Measurements from ENCODE around the gene OLFML3.
"Not testable (repeated sequence)": the region's sequence is repeated elsewhere in the genome, so short reads cannot be mapped to it uniquely, and the experiment has no call there.

The OLFML3 gene

GRCh38 chr1:114010433-114011184 lies 31.3 kb downstream of the OLFML3 start:
- no peaks in the 10 kb centered on the region for H3K9me3 ChIP-seq (ENCODE audit: insufficient read depth, low read depth, low read length)
- no peak overlapping the region for H3K9ac ChIP-seq (ENCODE audit: low read depth, low read length)
- peaks cover 13% of the 10 kb centered on the region; the same call in 1 of the 2 replicates for H3K4me1 ChIP-seq (ENCODE audit: insufficient read depth, low read length)
- H3K27ac ChIP-seq (ENCODE audit: low read length): no peak overlapping the region
- no peak overlapping the region for H3K4me3 ChIP-seq (ENCODE audit: low read length)
- H3K27me3 ChIP-seq (ENCODE audit: insufficient read depth, low read length): no peaks in the 10 kb centered on the region
- no peaks in the 10 kb centered on the region for H3K36me3 ChIP-seq (ENCODE audit: insufficient read depth, low read depth, low read length)

GRCh38 chr1:114011796-114012195 lies 32.5 kb downstream of the OLFML3 start:
- no peaks in the 10 kb centered on the region for H3K27me3 ChIP-seq (ENCODE audit: insufficient read depth, low read length)
- H3K9me3 ChIP-seq (ENCODE audit: insufficient read depth, low read depth, low read length): no peaks in the 10 kb centered on the region
- H3K36me3 ChIP-seq (ENCODE audit: insufficient read depth, low read depth, low read length): no peaks in the 10 kb centered on the region
- H3K27ac ChIP-seq (ENCODE audit: low read length): no peak overlapping the region
- H3K9ac ChIP-seq (ENCODE audit: low read depth, low read length): no peak overlapping the region
- H3K4me3 ChIP-seq (ENCODE audit: low read length): no peak overlapping the region
- H3K4me1 ChIP-seq (ENCODE audit: insufficient read depth, low read length): peaks cover 13% of the 10 kb centered on the region; the same call in 1 of the 2 replicates

- no peak overlapping the region for H3K27ac ChIP-seq (ENCODE audit: low read length)
These were observed 35.8 kb downstream of the OLFML3 start for GRCh38 chr1:114015075-114015474.

GRCh38 chr1:114019724-114020123 lies 40.5 kb downstream of the OLFML3 start:
- H3K4me3 ChIP-seq (ENCODE audit: low read length); H3K9ac ChIP-seq (ENCODE audit: low read depth, low read length); H3K27ac ChIP-seq (ENCODE audit: low read length); H3K27me3 ChIP-seq (ENCODE audit: insufficient read depth, low read length); H3K36me3 ChIP-seq (ENCODE audit: insufficient read depth, low read depth, low read length): not testable (repeated sequence)
- Histone ChIP-seq H3K4me1 (ENCODE audit: insufficient read depth, low read length) (peaks cover 22% of the 10 kb centered on the region; the same call in 1 of the 2 replicates), H3K9me3 (ENCODE audit: insufficient read depth, low read depth, low read length) (peaks cover 15% of the 10 kb centered on the region; the same call in 1 of the 2 replicates)

More at GRCh38 chr1:114015075-114015474, 35.8 kb downstream of the OLFML3 start:
- Histone ChIP-seq H3K36me3 (ENCODE audit: insufficient read depth, low read depth, low read length) (no peaks in the 10 kb centered on the region; the same call in 1 of the 2 replicates), H3K27me3 (ENCODE audit: insufficient read depth, low read length) (no peaks in the 10 kb centered on the region), H3K9me3 (ENCODE audit: insufficient read depth, low read depth, low read length) (peaks cover 12% of the 10 kb centered on the region; the same call in 1 of the 2 replicates), H3K4me3 (ENCODE audit: low read length) (no peak overlapping the region), H3K9ac (ENCODE audit: low read depth, low read length) (no peak overlapping the region), H3K4me1 (ENCODE audit: insufficient read depth, low read length) (0 out of 2 replicates have a peak, but pooled peaks cover 2% of the 10 kb centered on the region)

- no peak overlapping the region for H3K4me3 ChIP-seq (ENCODE audit: low read length)
- H3K36me3 ChIP-seq (ENCODE audit: insufficient read depth, low read depth, low read length): no peaks in the 10 kb centered on the region; the same call in 1 of the 2 replicates
- H3K9ac ChIP-seq (ENCODE audit: low read depth, low read length): no peak overlapping the region
- no peak overlapping the region for H3K27ac ChIP-seq (ENCODE audit: low read length)
- H3K9me3 ChIP-seq (ENCODE audit: insufficient read depth, low read depth, low read length): peaks cover 15% of the 10 kb centered on the region; the same call in 1 of the 2 replicates
- H3K4me1 ChIP-seq (ENCODE audit: insufficient read depth, low read length): peaks cover 23% of the 10 kb centered on the region; the same call in 1 of the 2 replicates
- no peaks in the 10 kb centered on the region for H3K27me3 ChIP-seq (ENCODE audit: insufficient read depth, low read length)
These were observed 42.4 kb downstream of the OLFML3 start for GRCh38 chr1:114021665-114022099.

- H3K4me3 ChIP-seq (ENCODE audit: low read length): no peak overlapping the region
- H3K27me3 ChIP-seq (ENCODE audit: insufficient read depth, low read length): no peaks in the 10 kb centered on the region
- H3K27ac ChIP-seq (ENCODE audit: low read length): no peak overlapping the region
- peaks cover 23% of the 10 kb centered on the region; the same call in 1 of the 2 replicates for H3K4me1 ChIP-seq (ENCODE audit: insufficient read depth, low read length)
- H3K9ac ChIP-seq (ENCODE audit: low read depth, low read length): no peak overlapping the region
- peaks cover 15% of the 10 kb centered on the region; the same call in 1 of the 2 replicates for H3K9me3 ChIP-seq (ENCODE audit: insufficient read depth, low read depth, low read length)
- H3K36me3 ChIP-seq (ENCODE audit: insufficient read depth, low read depth, low read length): no peaks in the 10 kb centered on the region; the same call in 1 of the 2 replicates
These were observed 43.6 kb downstream of the OLFML3 start for GRCh38 chr1:114022877-114023276.

- H3K4me3 ChIP-seq (ENCODE audit: low read length): no peak overlapping the region
- H3K27me3 ChIP-seq (ENCODE audit: insufficient read depth, low read length): no peaks in the 10 kb centered on the region
- H3K9ac ChIP-seq (ENCODE audit: low read depth, low read length): peak overlapping the region; percentile 64; the same call in 1 of the 2 replicates
- H3K4me1 ChIP-seq (ENCODE audit: insufficient read depth, low read length): peaks cover 23% of the 10 kb centered on the region; the same call in 1 of the 2 replicates
- peaks cover 15% of the 10 kb centered on the region; the same call in 1 of the 2 replicates for H3K9me3 ChIP-seq (ENCODE audit: insufficient read depth, low read depth, low read length)
- peak overlapping the region; percentile 91 for H3K27ac ChIP-seq (ENCODE audit: low read length)
- no peaks in the 10 kb centered on the region; the same call in 1 of the 2 replicates for H3K36me3 ChIP-seq (ENCODE audit: insufficient read depth, low read depth, low read length)
These were observed 44.1 kb downstream of the OLFML3 start for GRCh38 chr1:114023377-114023776.

GRCh38 chr1:114024049-114024448 lies 44.8 kb downstream of the OLFML3 start:
- Histone ChIP-seq H3K27me3 (ENCODE audit: insufficient read depth, low read length) (no peaks in the 10 kb centered on the region), H3K9ac (ENCODE audit: low read depth, low read length) (peak overlapping the region; percentile 64; the same call in 1 of the 2 replicates), H3K36me3 (ENCODE audit: insufficient read depth, low read depth, low read length) (no peaks in the 10 kb centered on the region; the same call in 1 of the 2 replicates), H3K27ac (ENCODE audit: low read length) (peak overlapping the region; percentile 91), H3K4me3 (ENCODE audit: low read length) (peak overlapping the region; percentile 2; the same call in 1 of the 2 replicates), H3K9me3 (ENCODE audit: insufficient read depth, low read depth, low read length) (peaks cover 11% of the 10 kb centered on the region; the same call in 1 of the 2 replicates), H3K4me1 (ENCODE audit: insufficient read depth, low read length) (peaks cover 23% of the 10 kb centered on the region; the same call in 1 of the 2 replicates)

- Histone ChIP-seq H3K4me1 (ENCODE audit: insufficient read depth, low read length) (peaks cover 23% of the 10 kb centered on the region; the same call in 1 of the 2 replicates), H3K27ac (ENCODE audit: low read length) (no peak overlapping the region), H3K9ac (ENCODE audit: low read depth, low read length) (no peak overlapping the region), H3K9me3 (ENCODE audit: insufficient read depth, low read depth, low read length) (no peaks in the 10 kb centered on the region), H3K4me3 (ENCODE audit: low read length) (no peak overlapping the region), H3K36me3 (ENCODE audit: insufficient read depth, low read depth, low read length) (no peaks in the 10 kb centered on the region), H3K27me3 (ENCODE audit: insufficient read depth, low read length) (no peaks in the 10 kb centered on the region)
These were observed 46.5 kb downstream of the OLFML3 start for GRCh38 chr1:114025609-114026401.

GRCh38 chr1:114026797-114027196 lies 47.5 kb downstream of the OLFML3 start:
- H3K36me3 ChIP-seq (ENCODE audit: insufficient read depth, low read depth, low read length): no peaks in the 10 kb centered on the region
- H3K9ac ChIP-seq (ENCODE audit: low read depth, low read length): no peak overlapping the region
- peaks cover 23% of the 10 kb centered on the region; the same call in 1 of the 2 replicates for H3K4me1 ChIP-seq (ENCODE audit: insufficient read depth, low read length)
- H3K27me3 ChIP-seq (ENCODE audit: insufficient read depth, low read length): no peaks in the 10 kb centered on the region
- H3K4me3 ChIP-seq (ENCODE audit: low read length): no peak overlapping the region
- H3K9me3 ChIP-seq (ENCODE audit: insufficient read depth, low read depth, low read length): no peaks in the 10 kb centered on the region
- H3K27ac ChIP-seq (ENCODE audit: low read length): no peak overlapping the region

Data from iPS-20b (cell line).